ENCODE data around the gene PFKL.

Gene PFKL

DNA sequence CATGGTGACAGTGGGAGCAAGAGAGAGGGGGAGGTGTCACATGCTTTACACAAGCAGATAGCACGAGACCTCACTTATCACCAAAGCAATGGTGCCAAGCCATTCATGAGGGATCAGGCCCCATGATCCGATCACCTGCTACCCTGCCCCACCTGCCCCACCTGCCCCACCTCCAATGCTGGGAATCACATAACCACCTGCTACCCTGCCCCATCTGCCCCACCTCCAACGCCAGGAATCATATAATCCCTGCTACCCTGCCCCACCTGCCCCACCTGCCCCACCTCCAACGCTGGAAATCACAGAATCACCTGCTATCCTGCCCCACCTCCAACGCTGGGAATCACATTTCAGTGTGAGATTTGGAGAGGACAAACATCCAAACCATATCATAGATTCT, 24.8 kb upstream of the PFKL start:
- TF ChIP-seq TAF1 (IDR thresholded peaks at IDR 0.05; ENCODE audit: borderline replicate concordance, insufficient read depth, low read length): no peak
- TF ChIP-seq, protein P1, sequence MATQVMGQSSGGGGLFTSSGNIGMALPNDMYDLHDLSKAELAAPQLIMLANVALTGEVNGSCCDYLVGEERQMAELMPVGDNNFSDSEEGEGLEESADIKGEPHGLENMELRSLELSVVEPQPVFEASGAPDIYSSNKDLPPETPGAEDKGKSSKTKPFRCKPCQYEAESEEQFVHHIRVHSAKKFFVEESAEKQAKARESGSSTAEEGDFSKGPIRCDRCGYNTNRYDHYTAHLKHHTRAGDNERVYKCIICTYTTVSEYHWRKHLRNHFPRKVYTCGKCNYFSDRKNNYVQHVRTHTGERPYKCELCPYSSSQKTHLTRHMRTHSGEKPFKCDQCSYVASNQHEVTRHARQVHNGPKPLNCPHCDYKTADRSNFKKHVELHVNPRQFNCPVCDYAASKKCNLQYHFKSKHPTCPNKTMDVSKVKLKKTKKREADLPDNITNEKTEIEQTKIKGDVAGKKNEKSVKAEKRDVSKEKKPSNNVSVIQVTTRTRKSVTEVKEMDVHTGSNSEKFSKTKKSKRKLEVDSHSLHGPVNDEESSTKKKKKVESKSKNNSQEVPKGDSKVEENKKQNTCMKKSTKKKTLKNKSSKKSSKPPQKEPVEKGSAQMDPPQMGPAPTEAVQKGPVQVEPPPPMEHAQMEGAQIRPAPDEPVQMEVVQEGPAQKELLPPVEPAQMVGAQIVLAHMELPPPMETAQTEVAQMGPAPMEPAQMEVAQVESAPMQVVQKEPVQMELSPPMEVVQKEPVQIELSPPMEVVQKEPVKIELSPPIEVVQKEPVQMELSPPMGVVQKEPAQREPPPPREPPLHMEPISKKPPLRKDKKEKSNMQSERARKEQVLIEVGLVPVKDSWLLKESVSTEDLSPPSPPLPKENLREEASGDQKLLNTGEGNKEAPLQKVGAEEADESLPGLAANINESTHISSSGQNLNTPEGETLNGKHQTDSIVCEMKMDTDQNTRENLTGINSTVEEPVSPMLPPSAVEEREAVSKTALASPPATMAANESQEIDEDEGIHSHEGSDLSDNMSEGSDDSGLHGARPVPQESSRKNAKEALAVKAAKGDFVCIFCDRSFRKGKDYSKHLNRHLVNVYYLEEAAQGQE (IDR thresholded peaks at IDR 0.05; ENCODE audit: insufficient read depth in 1 of 2, low read depth in 2 of 2, low read length in 2 of 2): no peak
- TF ChIP-seq FOXP2 (optimal IDR thresholded peaks at IDR 0.05; ENCODE audit: borderline replicate concordance, extremely low read depth, extremely low read length, insufficient read depth): no peak
- TF ChIP-seq SIN3A (IDR thresholded peaks at IDR 0.05; ENCODE audit: borderline replicate concordance, insufficient read depth, low read length): no peak

DNA sequence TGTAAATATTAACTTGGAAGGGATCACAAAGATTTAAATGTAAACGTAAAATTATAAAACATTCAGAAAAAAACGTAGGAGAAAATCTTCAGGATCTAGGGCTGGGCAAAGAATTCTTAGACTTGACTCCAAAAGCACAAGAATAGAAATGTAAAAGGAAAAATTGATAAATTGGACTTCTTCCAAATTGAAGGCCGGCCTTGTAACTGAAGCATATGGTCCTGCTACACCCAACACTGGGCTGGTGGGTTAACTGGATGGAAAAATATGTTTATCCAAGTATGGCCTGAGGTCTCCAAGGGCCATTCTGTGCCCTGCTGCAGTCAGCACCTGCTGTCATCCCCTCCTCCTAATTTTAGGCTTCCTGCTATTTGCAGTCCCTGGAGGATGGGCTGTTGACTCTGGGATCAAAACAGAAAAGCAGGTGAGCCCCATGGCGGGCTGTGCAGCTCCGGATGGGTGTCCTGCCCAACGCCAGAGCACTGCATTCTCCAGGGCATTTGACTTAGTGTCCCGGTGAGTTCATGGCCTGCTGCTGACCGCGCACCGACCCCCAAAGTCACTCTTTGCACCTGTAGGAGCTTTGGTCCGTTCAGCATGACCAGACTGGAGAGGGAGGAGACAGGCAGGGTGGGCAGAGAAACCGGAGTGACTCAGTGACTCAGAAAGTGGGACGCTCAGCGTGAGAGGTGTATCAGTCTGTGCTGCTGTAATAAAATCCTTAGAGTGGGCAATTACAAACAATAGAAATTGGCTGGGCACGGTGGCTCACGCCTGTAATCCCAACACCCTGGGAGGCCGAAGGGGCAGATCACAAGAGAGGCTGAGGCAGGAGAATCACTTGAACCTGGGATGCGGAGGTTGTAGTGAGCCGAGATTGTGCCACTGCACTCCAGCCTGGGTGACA, 20.2 kb upstream of the PFKL start:
- TF ChIP-seq SIN3A (IDR thresholded peaks at IDR 0.05; ENCODE audit: borderline replicate concordance, insufficient read depth, low read length) (no peak), FOXP2 (optimal IDR thresholded peaks at IDR 0.05; ENCODE audit: borderline replicate concordance, extremely low read depth, extremely low read length, insufficient read depth) (no peak), POLR2AphosphoS5 (IDR thresholded peaks at IDR 0.05; ENCODE audit: low read depth, low read length) (no peak), TAF1 (IDR thresholded peaks at IDR 0.05; ENCODE audit: borderline replicate concordance, insufficient read depth, low read length) (no peak)
- TF ChIP-seq, protein P1 (IDR thresholded peaks at IDR 0.05; ENCODE audit: insufficient read depth in 1 of 2, low read depth in 2 of 2, low read length in 2 of 2): no peak

DNA sequence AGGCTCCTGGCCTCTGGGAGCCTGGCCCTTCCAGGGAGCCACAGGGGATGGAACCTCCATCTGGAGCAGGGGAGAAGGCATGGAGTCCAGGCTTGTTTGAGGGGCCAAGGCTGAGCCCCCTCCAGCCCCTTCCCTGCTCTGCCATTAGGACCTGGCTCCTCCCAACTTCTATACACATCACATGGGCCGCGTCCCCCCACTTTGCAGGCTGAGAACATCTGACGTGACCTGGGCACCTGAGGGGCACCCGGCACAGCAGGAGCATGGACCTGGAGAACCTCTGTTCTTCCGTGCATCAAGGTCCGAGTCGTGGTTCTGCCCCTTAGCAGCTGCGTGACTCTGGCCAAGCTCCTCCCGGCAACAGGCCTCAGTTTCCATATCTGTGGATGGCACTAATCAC, 18.1 kb upstream of the PFKL start:
- no peak for TF ChIP-seq FOXP2 (optimal IDR thresholded peaks at IDR 0.05; ENCODE audit: borderline replicate concordance, extremely low read depth, extremely low read length, insufficient read depth)
- no peak for TF ChIP-seq POLR2AphosphoS5 (IDR thresholded peaks at IDR 0.05; ENCODE audit: low read depth, low read length)
- TF ChIP-seq SIN3A (IDR thresholded peaks at IDR 0.05; ENCODE audit: borderline replicate concordance, insufficient read depth, low read length): no peak
- no peak for TF ChIP-seq TAF1 (IDR thresholded peaks at IDR 0.05; ENCODE audit: borderline replicate concordance, insufficient read depth, low read length)
- TF ChIP-seq, protein P1 (IDR thresholded peaks at IDR 0.05; ENCODE audit: insufficient read depth in 1 of 2, low read depth in 2 of 2, low read length in 2 of 2): no peak

DNA sequence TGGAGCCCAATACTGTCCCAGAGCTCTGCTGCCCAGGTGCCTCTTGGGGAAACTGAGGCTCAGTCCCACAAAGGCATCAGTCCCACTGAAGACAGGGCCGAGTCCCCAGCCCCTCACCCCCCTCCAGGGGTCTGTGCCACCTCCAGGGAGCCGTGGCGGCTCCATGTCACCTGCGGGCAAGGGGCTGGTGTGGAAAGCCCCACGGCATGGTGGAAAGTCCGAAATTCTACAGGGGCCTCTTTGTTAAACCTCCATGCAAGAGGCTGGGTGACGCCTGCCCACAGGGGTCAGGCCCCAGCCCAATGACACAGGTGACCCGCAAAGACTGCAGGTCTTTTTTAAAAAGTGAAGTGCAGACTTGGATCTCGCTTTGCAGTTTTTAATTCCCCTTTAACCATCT, 17.5 kb upstream of the PFKL start:
- no peak for TF ChIP-seq SIN3A (IDR thresholded peaks at IDR 0.05; ENCODE audit: borderline replicate concordance, insufficient read depth, low read length)
- TF ChIP-seq FOXP2 (optimal IDR thresholded peaks at IDR 0.05; ENCODE audit: borderline replicate concordance, extremely low read depth, extremely low read length, insufficient read depth): no peak
- TF ChIP-seq POLR2AphosphoS5 (IDR thresholded peaks at IDR 0.05; ENCODE audit: low read depth, low read length): no peak
- TF ChIP-seq, protein P1 (IDR thresholded peaks at IDR 0.05; ENCODE audit: insufficient read depth in 1 of 2, low read depth in 2 of 2, low read length in 2 of 2): no peak
- TF ChIP-seq TAF1 (IDR thresholded peaks at IDR 0.05; ENCODE audit: borderline replicate concordance, insufficient read depth, low read length): no peak
